Vagina (tissue), 2 donors: ENCODE data around the gene RIF1.

ENCODE experiments used
- CTCF ChIP-seq, 3 experiments: fragments of 450-650 bp in 2 of 3; fragments of 200-600 bp in 1 of 3; sonication (generic) in 1 of 3; IDR thresholded peaks; one replicate each; pipeline ENCODE4 v1.5.1; 2017 to 2019; ENCODE audit warnings: antibody characterized with exemption in 3 of 3, mild to moderate bottlenecking in 2 of 3, moderate library complexity in 2 of 3
- POLR2A ChIP-seq, 2 donors: fragments of 450-650 bp; IDR thresholded peaks; one replicate each; pipeline ENCODE4 v1.6.1; 2017; ENCODE audit warnings: antibody characterized with exemption in 2 of 2, mild to moderate bottlenecking in 2 of 2, moderate library complexity in 2 of 2

- no peak for TF ChIP-seq CTCF (IDR thresholded peaks at IDR 0.05)
- no peak for TF ChIP-seq POLR2A (IDR thresholded peaks at IDR 0.05)
These were observed 14.0 kb upstream of the RIF1 start for GRCh38 chr2:151395509-151396374.
